H1 (cell line): ENCODE measurements around the gene SCYL1. TPM values are rescaled to one million over a fixed set of nuclear protein-coding genes. Genes with fewer than 3 reads are reported as not detected.

Source experiments
- CTCF ChIA-PET: fragments of 300-600 bp; sonication (Branson Sonifier 250); formaldehyde crosslinking; loops from one replicate; lab custom pipeline; 2021; ENCODE audit not compliant: partially characterized antibody; lab: Charles Lee
- POLR2A ChIA-PET: fragments of 300-600 bp; sonication (Branson Sonifier 250); formaldehyde crosslinking; loops from one replicate; lab custom pipeline; 2021; ENCODE audit warnings: inconsistent platforms; ENCODE audit not compliant: partially characterized antibody; lab: Charles Lee
- DNase-seq, 2 experiments: peaks; one replicate each; pipeline versions ENCODE4 v3.0.0 to v3.0.0-alpha.2; 2010 to 2022; ENCODE audit warnings: low spot score in 2 of 2, low read depth in 1 of 2, mixed read lengths in 1 of 2
- FAIRE-seq: peaks from 2 replicates; lab custom pipeline; 2011; peaks lifted over from hg19 to GRCh38; lab: Jason Lieb, UNC
- H2AFZ ChIP-seq: 2 replicates; pipeline ENCODE4 v1.8.1; 2012; ENCODE audit warnings: low read length, inconsistent platforms
- H2AK5ac ChIP-seq: 2 replicates; pipeline ENCODE4 v1.6.1; 2013; ENCODE audit warnings: low read depth, low read length
- H2BK120ac ChIP-seq: replicated peaks from 2 replicates; pipeline ENCODE3; 2013; ENCODE audit warnings: low read depth, low read length, inconsistent platforms
- H2BK12ac ChIP-seq: 2 replicates; pipeline ENCODE4 v1.6.1; 2013; ENCODE audit warnings: low read depth, low read length
- H2BK15ac ChIP-seq: 2 replicates; pipeline ENCODE4 v1.6.1; 2013; ENCODE audit warnings: low read length
- H2BK20ac ChIP-seq: 2 replicates; pipeline ENCODE4 v1.6.1; 2013; ENCODE audit warnings: low read length
- H2BK5ac ChIP-seq: 2 replicates; pipeline ENCODE4 v1.6.1; 2013; ENCODE audit warnings: low read depth, low read length
- H3K14ac ChIP-seq: 2 replicates; pipeline ENCODE4 v1.6.1; 2013; ENCODE audit warnings: inconsistent platforms; ENCODE audit not compliant: insufficient read length
- H3K18ac ChIP-seq: 2 replicates; pipeline ENCODE4 v1.6.1; 2013; ENCODE audit warnings: low read length; ENCODE audit errors: extremely low read depth
- H3K23ac ChIP-seq: 2 replicates; pipeline ENCODE4 v1.6.1; 2013; ENCODE audit warnings: inconsistent platforms; ENCODE audit not compliant: insufficient read length
- H3K23me2 ChIP-seq: 2 replicates; pipeline ENCODE4 v1.6.1; 2013; ENCODE audit warnings: low read depth, low read length
- H3K27ac ChIP-seq: 2 replicates; pipeline ENCODE4 v1.6.1; 2011; ENCODE audit warnings: low read depth, low read length, inconsistent platforms
- H3K27me3 ChIP-seq, 4 experiments: replicated peaks in 1 of 4; 1 replicate in 1 of 4; 2 replicates in 3 of 4; pipeline versions ENCODE4 v1.6.1 to v1.8.1; 2011 to 2013; ENCODE audit warnings: low read length in 3 of 4, mild to moderate bottlenecking in 3 of 4, inconsistent platforms in 2 of 4, mixed read lengths in 2 of 4, moderate library complexity in 1 of 4; ENCODE audit not compliant: control insufficient read depth in 3 of 4, insufficient read depth in 3 of 4; ENCODE audit errors: extremely low read depth in 1 of 4
- H3K36me3 ChIP-seq, 4 experiments: 2 replicates each; pipeline versions ENCODE4 v1.6.1 to v1.8.1; 2011 to 2013; ENCODE audit warnings: mild to moderate bottlenecking in 4 of 4, low read length in 3 of 4, moderate library complexity in 2 of 4, control low read depth in 1 of 4, inconsistent platforms in 1 of 4; ENCODE audit not compliant: insufficient read depth in 4 of 4, control insufficient read depth in 2 of 4
- H3K4ac ChIP-seq: replicated peaks from 2 replicates; pipeline ENCODE3; 2013; ENCODE audit warnings: low read length, low read depth, mixed read lengths, inconsistent platforms; ENCODE audit not compliant: insufficient read length
- H3K4me1 ChIP-seq, 4 experiments: replicated peaks in 1 of 4; 1 replicate in 1 of 4; 2 replicates in 3 of 4; pipeline versions ENCODE4 v1.6.1 to v1.8.1; 2011 to 2013; ENCODE audit warnings: low read length in 3 of 4, inconsistent platforms in 2 of 4, mixed read lengths in 1 of 4; ENCODE audit not compliant: insufficient read depth in 4 of 4, control insufficient read depth in 3 of 4
- H3K4me2 ChIP-seq, 2 experiments: 2 replicates each; pipeline versions ENCODE4 v1.6.1 to v1.8.1; 2011 to 2013; ENCODE audit warnings: low read depth in 2 of 2, low read length in 2 of 2, control low read depth in 1 of 2, inconsistent platforms in 1 of 2, mild to moderate bottlenecking in 1 of 2; ENCODE audit not compliant: insufficient read depth in 1 of 2
- H3K4me3 ChIP-seq, 4 experiments: fragments of 200-600, 300-600 bp in 1 of 4; sonication (generic), shearing (Covaris generic), sonication (Bioruptor Twin) in 1 of 4; 2 replicates each; pipeline versions ENCODE4 v1.5.1 to v1.8.1; 2011 to 2016; ENCODE audit warnings: low read length in 4 of 4, low read depth in 3 of 4, control low read depth in 2 of 4, inconsistent platforms in 2 of 4, mild to moderate bottlenecking in 2 of 4, mixed read lengths in 1 of 4, moderate library complexity in 1 of 4; ENCODE audit not compliant: insufficient read depth in 2 of 4; ENCODE audit errors: extremely low read depth in 1 of 4
- H3K56ac ChIP-seq: replicated peaks from 2 replicates; pipeline ENCODE3; 2013; ENCODE audit warnings: low read depth, mild to moderate bottlenecking, mixed read lengths, low read length, inconsistent platforms; ENCODE audit not compliant: insufficient read length
- H3K79me1 ChIP-seq: 2 replicates; pipeline ENCODE4 v1.6.1; 2013; ENCODE audit warnings: low read depth, low read length, control low read depth
- H3K79me2 ChIP-seq, 2 experiments: 2 replicates each; pipeline versions ENCODE4 v1.6.1 to v1.8.1; 2012 to 2013; ENCODE audit warnings: low read length in 2 of 2, mild to moderate bottlenecking in 2 of 2, inconsistent platforms in 1 of 2; ENCODE audit not compliant: insufficient read depth in 2 of 2, control insufficient read depth in 1 of 2
- H3K9ac ChIP-seq, 4 experiments: replicated peaks in 1 of 4; 1 replicate in 1 of 4; 2 replicates in 3 of 4; pipeline versions ENCODE4 v1.6.1 to v1.8.1; 2011 to 2013; ENCODE audit warnings: low read depth in 3 of 4, low read length in 3 of 4, control low read depth in 2 of 4, mild to moderate bottlenecking in 2 of 4, moderate library complexity in 2 of 4, inconsistent platforms in 1 of 4; ENCODE audit errors: extremely low read depth in 1 of 4
- H3K9me3 ChIP-seq, 2 experiments: 2 replicates each; pipeline versions ENCODE4 v1.6.1 to v1.8.1; 2012 to 2013; ENCODE audit warnings: mild to moderate bottlenecking in 2 of 2, moderate library complexity in 2 of 2, control low read depth in 1 of 2, inconsistent platforms in 1 of 2, low read depth in 1 of 2, low read length in 1 of 2, mixed read lengths in 1 of 2; ENCODE audit not compliant: insufficient read depth in 2 of 2
- H4K20me1 ChIP-seq, 2 experiments: replicated peaks in 1 of 2; 2 replicates each; pipeline versions ENCODE3 to v1.8.1; 2011 to 2013; ENCODE audit warnings: inconsistent platforms in 2 of 2, low read length in 2 of 2, mild to moderate bottlenecking in 1 of 2; ENCODE audit not compliant: insufficient read depth in 2 of 2, control insufficient read depth in 1 of 2
- H4K5ac ChIP-seq: 2 replicates; pipeline ENCODE4 v1.6.1; 2013; ENCODE audit warnings: low read length, low read depth, mixed read lengths, inconsistent platforms; ENCODE audit not compliant: insufficient read length
- H4K8ac ChIP-seq: 2 replicates; pipeline ENCODE4 v1.8.0; 2013; ENCODE audit warnings: mild to moderate bottlenecking, moderate library complexity, low read length, inconsistent platforms; ENCODE audit not compliant: insufficient read depth; ENCODE audit errors: extremely low read depth
- H4K91ac ChIP-seq: replicated peaks from 2 replicates; pipeline ENCODE3; 2013; ENCODE audit warnings: low read length, mixed read lengths, inconsistent platforms; ENCODE audit not compliant: insufficient read length
- BCL11A ChIP-seq, 2 experiments: IDR thresholded peaks; one replicate each; pipeline ENCODE4 v1.6.1; 2011; ENCODE audit warnings: low read depth in 2 of 2, low read length in 2 of 2, mild to moderate bottlenecking in 2 of 2
- CBX8 ChIP-seq: fragments of 300-800, 300-1000 bp; sonication (generic); IDR thresholded peaks from 2 replicates; pipeline ENCODE4 v1.7.1; 2016; ENCODE audit warnings: low read depth, low read length, borderline replicate concordance
- GTF2F1 ChIP-seq: IDR thresholded peaks from 2 replicates; pipeline ENCODE4 v1.6.1; 2012; ENCODE audit warnings: low read depth, low read length, improper control_type of control experiment, borderline replicate concordance
- KDM4A ChIP-seq: IDR thresholded peaks from one replicate; pipeline ENCODE4 v1.7.1; 2012; ENCODE audit warnings: low read depth, mild to moderate bottlenecking, moderate library complexity, low read length, inconsistent platforms; ENCODE audit not compliant: severe bottlenecking
- MAFK ChIP-seq: IDR thresholded peaks from 2 replicates; pipeline ENCODE4 v1.6.1; 2012; ENCODE audit warnings: low read depth, mild to moderate bottlenecking, improper control_type of control experiment, low read length
- NANOG ChIP-seq: IDR thresholded peaks from 2 replicates; pipeline ENCODE4 v1.6.1; 2011; ENCODE audit warnings: low read length, low read depth, mild to moderate bottlenecking, inconsistent platforms; ENCODE audit not compliant: insufficient read depth, poor library complexity, severe bottlenecking
- NRF1 ChIP-seq: IDR thresholded peaks from 2 replicates; pipeline ENCODE4 v1.6.1; 2011; ENCODE audit warnings: mild to moderate bottlenecking, low read depth, low read length, improper control_type of control experiment
- RNF2 ChIP-seq: fragments of 200-900, 300-1000 bp; sonication (generic); IDR thresholded peaks from 2 replicates; pipeline ENCODE4 v1.7.1; 2016; ENCODE audit warnings: borderline replicate concordance, low read depth, mild to moderate bottlenecking, antibody characterized with exemption, low read length; ENCODE audit not compliant: poor library complexity, severe bottlenecking; ENCODE audit errors: missing control alignments
- SP4 ChIP-seq: IDR thresholded peaks from 2 replicates; pipeline ENCODE4 v1.6.1; 2012; ENCODE audit warnings: low read length, inconsistent platforms
- TAF1 ChIP-seq: IDR thresholded peaks from 2 replicates; pipeline ENCODE4 v1.6.1; 2011; ENCODE audit warnings: mild to moderate bottlenecking, low read depth, low read length
- WGBS, 2 experiments: shearing (Covaris generic) in 1 of 2; methylation state at CpG; one replicate each; pipeline versions ENCODE4 v1.1.6 to v1.1.7; 2013 to 2015; ENCODE audit warnings: low lambda C conversion rate in 2 of 2, mixed read lengths in 2 of 2, inconsistent platforms in 1 of 2, low coverage in 1 of 2, missing lambda C conversion rate in 1 of 2; ENCODE audit not compliant: insufficient replicate concordance in 2 of 2, insufficient coverage in 1 of 2, insufficient read length in 1 of 2; ENCODE audit errors: extremely low coverage in 1 of 2, missing lambda C conversion rate in 1 of 2; 5-methylcytosine and 5-hydroxymethylcytosine counted together
- polyA plus RNA-seq, 7 experiments: library from polyadenylated mRNA; depleted of rRNA in 3 of 7; stranded (reverse) in 5 of 7; unstranded in 2 of 7; fragments of >200 nt in 5 of 7; fragments of 200-250 nt in 2 of 7; gene quantifications; 1 replicate in 5 of 7; 2 replicates in 1 of 7; 4 replicates in 1 of 7; pipeline versions ENCODE4 v1.2.1 to v1.2.3, GENCODE V29; 2011 to 2013; ENCODE audit warnings: missing spikeins in 2 of 7, mixed read lengths in 2 of 7
- total RNA-seq: library from RNA; stranded (reverse); fragmentation: NEBNext Ultra II Directional; extraction: Animal tissue kit (Norgen Biotek cat#: 25700); gene quantifications from 2 replicates; pipeline ENCODE4 v1.2.1, GENCODE V29; 2021
- TF ChIP-seq, protein P1 (sequence below): IDR thresholded peaks from 2 replicates; pipeline ENCODE4 v1.6.1; 2011; ENCODE audit warnings: low read depth, mild to moderate bottlenecking, low read length; ENCODE audit not compliant: insufficient read depth

SCYL1 gene
- total and polyA plus RNA-seq, 2 of the 8 experiments (the other 6 are each of a cell fraction or from before 2014, with no cell fraction given), result 59.8 to 77.7 TPM

DNA sequence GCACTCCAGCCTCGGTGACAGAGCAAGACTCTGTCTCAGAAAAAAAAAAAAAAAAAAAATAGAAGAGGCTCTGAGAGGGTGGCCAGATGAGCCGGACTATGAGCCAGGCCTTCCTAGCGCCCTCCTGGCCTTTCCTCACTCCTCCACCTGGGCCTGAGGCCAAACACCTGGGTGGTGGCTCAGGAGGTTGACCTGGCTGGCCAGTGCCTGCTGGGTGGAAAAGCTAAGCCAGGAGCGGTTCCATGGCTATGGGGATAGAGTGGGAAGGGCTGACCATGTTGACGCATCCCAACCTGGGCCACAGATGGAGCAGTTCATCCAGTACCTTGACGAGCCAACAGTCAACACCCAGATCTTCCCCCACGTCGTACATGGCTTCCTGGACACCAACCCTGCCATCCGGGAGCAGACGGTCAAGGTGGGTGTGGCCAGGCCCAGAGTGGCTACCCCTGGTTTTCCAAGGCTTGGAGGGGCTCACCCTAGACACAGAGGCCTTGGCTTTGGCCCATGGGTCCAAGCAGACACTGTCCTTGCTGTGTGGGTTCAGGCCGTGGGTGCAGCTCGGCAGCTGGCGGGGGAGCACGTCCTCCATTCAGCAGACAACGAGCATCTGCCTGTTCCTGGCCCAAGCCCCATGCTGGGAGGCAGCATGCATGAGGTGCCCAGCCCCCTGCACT lies 7.6 kb downstream of the SCYL1 start:
- Histone ChIP-seq H2BK15ac (no peak overlapping the region), H3K27ac (no peak overlapping the region), H3K79me1 (no peaks in the 10 kb centered on the region; the same call in 1 of the 2 replicates), H3K4me3 (no peak overlapping the region), H3K4me2 (no peak overlapping the region; a peak in 1 of 4 replicates), H4K8ac (no peak overlapping the region), H3K23ac (no peak overlapping the region), H3K9ac (no peak overlapping the region), H3K56ac (no peak overlapping the region), H2AK5ac (no peak overlapping the region), H2BK5ac (no peak overlapping the region), H4K91ac (no peak overlapping the region), H3K4ac (no peak overlapping the region), H3K4me1 (no peaks in the 10 kb centered on the region), H3K23me2 (no peaks in the 10 kb centered on the region), H4K20me1 (peaks cover 0 to 18% of the 10 kb centered on the region in 2 experiments), H2AFZ (no peak overlapping the region), H3K9me3 (no peaks in the 10 kb centered on the region), H3K14ac (no peak overlapping the region), H2BK12ac (no peak overlapping the region), H4K5ac (no peak overlapping the region), H2BK20ac (no peak overlapping the region), H3K27me3 (no peaks in the 10 kb centered on the region), H2BK120ac (no peak overlapping the region), H3K18ac (no peak overlapping the region), H3K79me2 (no peaks in the 10 kb centered on the region), H3K36me3 (peaks cover 2 to 20% (median 17%) of the 10 kb centered on the region in 4 experiments)
- FAIRE-seq (no peak), DNase-seq (no peak)
- WGBS, 2 experiments, result 93% methylated on average over 14 of the region's 15 CpGs; no CpG with 5 or more reads in 1 of the 2 experiments
- ChIA-PET CTCF (interaction anchor here (3.3 to 6.1 kb wide), 2 partner anchors 9 to 39 kb away, joined by 15 to 31 read pairs; partner anchors contain the start of genes FAM89B and ZNRD2), POLR2A (interaction anchor here (0.9 to 1.6 kb wide), 3 partner anchors 23 to 35 kb away, joined by 3 to 4 read pairs (median 4); no protein-coding TSS in a partner anchor)
- no peak for TF ChIP-seq TAF1
- TF ChIP-seq CBX8, result no peak
- TF ChIP-seq BCL11A (IDR thresholded peaks at IDR 0.05; ENCODE audit: low read depth in 2 of 2, low read length in 2 of 2), result no peak
- no peak for TF ChIP-seq GTF2F1
- TF ChIP-seq NANOG, result no peak
- no peak for TF ChIP-seq RNF2
- no peak for TF ChIP-seq MAFK
- TF ChIP-seq KDM4A, result no peak
- TF ChIP-seq SP4, result no peak
- TF ChIP-seq, protein P1, sequence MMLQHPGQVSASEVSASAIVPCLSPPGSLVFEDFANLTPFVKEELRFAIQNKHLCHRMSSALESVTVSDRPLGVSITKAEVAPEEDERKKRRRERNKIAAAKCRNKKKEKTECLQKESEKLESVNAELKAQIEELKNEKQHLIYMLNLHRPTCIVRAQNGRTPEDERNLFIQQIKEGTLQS, result no peak
- TF ChIP-seq NRF1, result no peak
